Fibroblast of skin of abdomen (primary cell): Measurements from ENCODE around the gene TFEB.

Experiments used
- DNase-seq: peaks from one replicate; pipeline ENCODE4 v3.0.0-alpha.2; 2013

TFEB gene

DNA sequence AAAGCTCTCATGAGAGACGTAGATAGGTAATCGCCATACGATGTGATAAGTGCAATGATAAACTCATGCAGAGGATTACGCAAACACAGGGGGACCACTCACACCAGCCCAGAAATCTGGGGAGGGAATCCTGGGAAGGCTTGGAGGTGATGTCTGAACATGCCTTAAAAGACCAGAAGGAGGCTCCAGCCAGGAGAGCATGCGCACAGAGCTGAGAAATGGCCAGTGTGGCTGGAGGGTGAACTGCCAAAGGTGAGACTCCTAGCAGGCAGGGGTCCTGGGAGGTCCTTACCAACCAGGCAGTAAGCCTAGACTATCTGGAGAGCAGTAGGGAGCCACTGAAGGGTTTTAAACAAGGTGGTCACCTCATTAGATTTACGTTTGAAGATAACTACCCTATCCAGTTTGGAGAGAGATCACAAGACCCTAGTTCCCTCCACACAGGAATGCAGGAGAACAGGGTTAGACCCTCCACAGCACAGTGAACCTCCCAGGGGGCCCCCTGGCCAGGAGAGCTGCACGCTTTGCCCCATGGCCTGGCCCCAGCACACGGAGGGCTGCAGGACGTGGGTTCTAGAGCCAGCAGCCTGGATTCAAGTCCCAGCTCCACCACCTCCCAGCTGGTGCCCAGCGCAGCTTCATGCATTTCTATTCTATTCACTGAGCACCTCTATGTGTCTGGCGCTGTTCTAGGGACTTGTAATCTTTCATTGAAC is 84.0 kb downstream of the TFEB start:
- no peak for DNase-seq

GRCh38 chr6:41650120-41650519 is 85.3 kb downstream of the TFEB start:
- DNase-seq = no peak

DNA sequence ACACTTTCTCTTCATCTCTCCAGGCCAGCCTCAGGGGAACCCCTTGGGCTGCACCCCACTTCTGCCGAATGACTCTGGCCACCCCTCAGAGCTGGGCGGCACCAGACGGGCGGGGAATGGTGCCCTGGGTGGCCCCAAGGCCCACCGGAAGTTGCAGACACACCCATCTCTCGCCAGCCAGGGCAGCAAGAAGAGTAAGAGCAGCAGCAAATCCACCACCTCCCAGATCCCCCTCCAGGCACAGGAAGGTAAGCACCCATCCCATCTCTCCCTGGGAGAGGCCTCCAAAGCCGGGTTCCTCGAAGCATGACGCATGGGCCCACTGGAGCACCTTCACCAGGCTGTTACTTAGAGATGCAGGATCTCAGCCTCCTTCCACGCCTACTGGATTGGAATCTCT is 85.8 kb downstream of the TFEB start:
- DNase-seq = no peak

GRCh38 chr6:41648921-41649320 is 86.5 kb downstream of the TFEB start:
- DNase-seq = no peak

DNA sequence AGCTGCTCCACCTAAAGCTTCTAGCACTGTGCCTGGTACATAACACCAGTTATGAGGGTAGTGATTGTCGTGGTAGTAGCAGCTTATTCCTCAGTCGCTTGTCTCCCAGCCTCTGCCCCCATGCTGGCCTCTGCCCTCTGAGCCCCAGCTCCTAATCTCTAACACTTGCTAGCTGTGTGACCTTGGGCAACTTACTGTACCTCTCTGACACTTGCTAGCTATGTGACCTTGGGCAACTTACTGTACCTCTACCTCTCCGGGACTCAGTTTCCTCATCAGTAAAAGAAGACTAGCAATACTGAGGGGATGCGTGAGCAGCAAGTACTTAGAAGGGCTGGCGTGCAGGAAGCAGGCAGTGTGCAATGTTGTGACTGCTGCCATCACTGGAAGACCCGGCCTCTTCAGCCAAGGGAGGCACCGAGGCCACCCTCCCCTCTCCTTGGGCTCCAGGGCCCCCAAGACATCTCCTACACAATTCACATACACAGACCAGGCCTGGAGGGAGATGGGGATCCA is 87.3 kb downstream of the TFEB start:
- DNase-seq = no peak

GRCh38 chr6:41647061-41647511 is 88.3 kb downstream of the TFEB start:
- no peak for DNase-seq

GRCh38 chr6:41646026-41646795 is 89.2 kb downstream of the TFEB start:
- DNase-seq = no peak

DNA sequence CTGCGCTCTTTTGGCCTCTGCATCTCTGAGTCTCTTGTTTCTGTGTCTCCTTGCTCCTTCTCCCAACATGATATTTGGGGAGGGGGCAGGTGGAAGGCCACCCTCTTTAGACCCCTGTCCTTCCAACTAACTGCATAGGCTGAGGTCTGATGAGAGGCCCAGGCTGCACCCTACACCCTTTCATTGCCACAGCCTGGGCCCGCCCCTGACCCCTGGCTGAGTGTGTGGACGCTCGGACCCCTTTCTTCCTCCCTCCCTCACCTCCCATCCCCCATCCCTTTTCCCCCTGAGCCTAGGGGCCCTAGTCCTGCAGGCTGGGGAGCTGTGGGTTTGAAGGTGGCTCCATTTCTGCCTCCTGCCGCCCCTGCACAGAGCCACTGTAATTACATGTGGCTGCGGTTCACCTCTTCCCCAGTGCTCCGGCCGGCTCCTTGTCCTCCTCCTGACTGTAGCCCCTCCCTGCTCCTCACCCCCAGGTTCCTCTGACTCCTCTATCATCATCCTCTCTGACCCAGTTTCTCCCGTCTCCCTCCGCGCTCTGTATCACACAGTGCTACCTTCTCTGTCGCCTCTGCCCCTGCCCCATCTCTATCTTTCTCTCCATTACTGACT is 90.3 kb downstream of the TFEB start:
- no peak for DNase-seq

GRCh38 chr6:41644297-41644879 is 91.0 kb downstream of the TFEB start:
- DNase-seq = no peak

DNA sequence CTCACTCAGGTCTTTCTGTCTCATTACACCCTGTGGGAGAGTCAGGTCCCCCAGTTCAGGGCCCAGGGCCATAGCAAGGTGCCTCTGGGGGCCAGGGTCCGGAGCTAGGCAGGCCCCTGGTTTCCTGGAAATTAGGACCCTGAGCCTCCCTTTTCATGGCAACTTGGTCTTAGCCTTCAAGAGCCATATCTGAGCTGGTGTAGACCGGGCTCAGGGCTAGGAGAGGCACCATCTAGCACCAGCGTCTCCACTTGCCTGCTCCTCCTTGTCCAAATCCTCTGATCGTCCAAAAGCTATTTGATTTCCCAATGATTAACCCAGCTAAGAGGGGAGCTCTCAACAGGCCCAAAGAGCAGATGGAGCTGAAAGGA is 91.5 kb downstream of the TFEB start:
- no peak for DNase-seq

- DNase-seq = no peak
Observed at GRCh38 chr6:41642960-41643898, 92.2 kb downstream of the TFEB start.

DNA sequence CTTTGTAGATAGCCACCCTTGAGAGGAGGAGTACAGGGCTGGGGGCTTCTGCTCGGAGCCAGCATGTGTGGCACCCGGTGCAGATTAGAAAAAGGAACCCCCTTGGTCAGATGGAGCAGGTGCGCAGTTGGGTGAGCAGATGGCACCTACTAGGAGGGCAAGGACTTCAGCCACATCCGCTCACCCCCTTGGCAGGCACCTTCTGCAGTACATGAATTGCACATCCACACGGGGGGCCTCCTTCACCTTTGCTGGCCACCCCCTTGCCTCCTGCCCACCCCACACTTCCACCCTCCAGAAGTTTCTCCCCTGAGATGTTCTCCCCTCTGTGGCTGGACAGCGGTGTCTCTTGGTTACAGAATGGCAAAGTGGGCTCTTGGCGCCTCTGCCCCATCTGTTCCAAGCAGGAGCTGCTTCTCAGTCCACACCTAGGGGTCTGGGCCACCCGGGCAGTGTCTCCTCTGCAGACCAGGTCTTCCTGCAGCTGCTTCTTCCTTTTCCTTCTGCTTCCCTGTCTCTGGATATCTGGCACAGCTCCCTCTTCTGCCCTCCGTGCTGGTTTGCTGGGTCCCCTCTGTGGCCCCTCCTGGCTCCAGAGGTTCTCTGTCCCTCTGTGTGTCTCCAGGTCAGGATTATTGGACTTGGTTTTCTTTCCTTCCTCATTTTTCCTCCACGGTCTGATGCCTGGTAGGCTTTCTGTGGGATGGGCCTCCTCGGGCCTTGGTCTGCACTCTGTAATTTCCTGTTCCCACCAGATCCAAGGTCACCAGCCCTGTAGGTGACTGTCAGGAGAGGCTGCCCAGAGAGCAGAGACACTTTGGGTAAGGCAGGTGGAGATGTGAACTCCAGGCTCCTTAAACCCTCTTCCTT is 93.1 kb downstream of the TFEB start:
- no peak for DNase-seq

- DNase-seq = no peak
Observed at GRCh38 chr6:41641352-41641925, 94.0 kb downstream of the TFEB start.

DNA sequence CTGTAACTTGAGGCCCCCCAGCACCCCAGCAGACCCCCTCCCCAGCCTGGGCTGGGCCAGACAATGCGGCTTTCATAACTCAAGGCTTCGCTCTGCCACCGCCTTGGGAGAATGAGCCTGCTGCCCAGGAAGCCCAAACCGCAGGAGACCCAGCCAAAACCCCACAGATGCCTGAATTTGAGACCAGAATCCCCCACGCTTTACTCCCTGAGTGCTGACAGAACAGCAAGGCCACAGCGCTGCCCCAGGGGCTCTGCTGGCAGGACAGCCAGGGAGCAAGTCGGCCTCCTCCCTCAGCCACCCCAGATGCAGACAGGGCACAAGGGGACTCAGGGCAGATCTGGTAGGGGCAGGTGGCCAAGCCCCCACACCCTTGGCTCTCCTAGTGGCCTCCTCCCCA is 95.0 kb downstream of the TFEB start:
- peak; percentile 44 for DNase-seq

DNA sequence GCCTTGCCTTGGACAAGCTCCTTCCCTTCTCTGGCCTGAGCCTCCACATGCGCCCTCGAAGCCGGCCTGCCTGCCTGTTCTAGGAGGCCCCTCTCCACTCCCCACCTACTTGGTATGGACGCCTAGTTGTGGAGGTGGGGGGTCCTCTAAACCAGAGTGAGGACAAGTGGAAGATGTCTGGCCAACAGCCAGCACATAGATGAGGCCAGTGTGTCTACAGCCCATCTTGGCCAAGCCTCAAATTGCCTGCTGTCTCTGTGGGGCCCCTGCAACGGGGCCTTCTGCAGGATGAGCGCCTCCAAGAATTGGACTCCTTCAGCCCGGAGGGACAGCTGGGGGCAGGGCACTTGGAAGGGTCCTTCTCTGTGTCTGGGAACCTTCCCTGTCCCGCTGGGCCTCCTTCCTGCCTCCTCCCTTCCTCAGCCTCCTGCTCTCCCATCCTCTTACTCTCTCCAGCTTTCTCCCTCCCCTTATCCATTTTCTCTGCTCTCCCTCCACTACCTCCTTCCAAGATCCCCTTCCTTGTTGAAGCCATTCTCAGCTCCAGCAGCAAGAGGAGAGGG is 95.5 kb downstream of the TFEB start:
- DNase-seq = peak; percentile 69

DNA sequence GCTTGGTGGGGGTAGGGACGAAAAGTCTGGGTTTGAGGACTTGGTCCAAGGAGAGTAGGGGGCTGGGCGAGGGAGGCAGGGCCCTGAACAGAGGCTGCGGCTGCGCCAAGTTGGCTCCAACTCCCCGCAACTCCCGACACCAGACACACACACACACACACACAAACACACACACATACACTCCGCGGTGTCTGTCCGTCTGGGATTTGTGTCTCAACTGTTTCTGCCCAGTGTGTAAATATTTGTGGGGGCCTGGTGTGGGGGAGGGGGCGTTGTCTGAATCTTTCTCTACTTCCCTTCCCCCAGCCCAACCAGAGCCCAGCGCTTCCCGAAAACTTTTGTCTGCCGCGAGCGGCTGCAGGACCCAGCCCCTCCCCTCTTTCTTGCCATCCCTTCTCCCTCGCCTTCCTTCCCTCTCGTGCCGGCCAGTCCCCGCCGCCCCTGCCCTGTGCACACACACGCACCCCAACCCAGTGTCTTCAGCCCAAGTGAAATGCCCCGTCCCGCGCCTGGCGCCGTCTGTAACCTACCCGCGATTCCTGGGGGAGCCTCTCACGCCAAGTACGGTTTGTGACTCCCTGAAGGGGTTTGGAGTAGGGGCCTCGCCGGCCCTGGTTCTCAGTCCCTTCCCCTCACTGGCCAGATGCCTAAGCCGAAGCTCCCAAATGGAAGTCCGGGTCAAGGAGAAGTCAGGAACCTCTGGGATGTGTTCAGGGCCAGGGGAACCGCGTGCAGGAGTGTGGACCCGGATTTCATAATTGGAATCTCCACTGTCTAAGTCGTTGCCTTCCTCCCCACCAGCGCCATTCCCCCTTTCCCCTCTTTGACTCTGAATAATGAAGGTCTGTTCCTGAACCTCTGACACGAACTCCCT is 96.2 kb downstream of the TFEB start:
- DNase-seq = peak; percentile 92

GRCh38 chr6:41638002-41638934 is 97.1 kb downstream of the TFEB start, which contains the start of gene MDFI:
Gene MDFI, plus strand, starts transcription at chr6:41638468. Its CDS starts 282 bp downstream, at chr6:41638750.
- DNase-seq = peak; percentile 76
